Measurements from ENCODE around the gene SHOC1. TPM values are rescaled to one million over a fixed set of nuclear protein-coding genes. Genes with fewer than 3 reads are reported as not detected.

SHOC1 gene
- total and polyA plus RNA-seq, 2 of the 4 experiments (the other 2 are of a cell fraction) = 0.03 TPM; not detected in 1

DNA sequence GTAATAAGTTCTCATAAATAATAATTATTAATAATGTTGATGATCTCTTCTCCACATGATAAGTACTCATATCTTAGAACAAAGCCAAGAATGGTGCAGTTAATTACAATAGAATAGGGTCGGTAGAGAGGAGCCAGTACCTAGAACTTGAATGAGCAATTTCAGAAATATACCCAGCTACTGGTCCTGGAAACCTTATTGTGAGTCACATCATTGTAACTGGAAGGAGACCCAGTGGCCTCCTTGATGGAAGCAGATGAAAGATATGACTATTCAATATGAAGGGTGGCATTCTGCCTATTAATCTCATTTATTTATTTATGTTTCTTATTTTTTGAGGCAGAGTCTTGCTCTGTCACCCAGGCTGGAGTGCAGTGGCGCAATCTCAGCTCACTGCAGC lies 37.7 kb upstream of the SHOC1 start:
- Histone ChIP-seq H2AFZ (replicated peaks; ENCODE audit: low read length, poor library complexity) (no peak overlapping the region), H3K9me3 (ENCODE audit: control insufficient read depth, insufficient read depth, low read length) (no peaks in the 10 kb centered on the region), H2BK120ac (ENCODE audit: low read depth, low read length) (no peak overlapping the region), H2AK5ac (ENCODE audit: low read depth, low read length) (no peak overlapping the region), H3K23ac (ENCODE audit: low read depth, low read length) (no peak overlapping the region), H3K27ac (ENCODE audit: insufficient read depth, low read length) (no peak overlapping the region), H4K20me1 (ENCODE audit: insufficient read depth, low read length) (no peaks in the 10 kb centered on the region), H3K9ac (ENCODE audit: low read depth, low read length) (no peak overlapping the region), H3K4me1 (ENCODE audit: control insufficient read depth, insufficient read depth, low read length) (no peaks in the 10 kb centered on the region; the same call in 1 of the 2 replicates), H3K9me1 (ENCODE audit: insufficient read depth, low read length) (peaks cover 7% of the 10 kb centered on the region; the same call in 1 of the 2 replicates), H2BK15ac (ENCODE audit: low read depth, low read length) (no peak overlapping the region), H4K5ac (ENCODE audit: low read depth, low read length) (no peak overlapping the region), H4K91ac (ENCODE audit: insufficient read depth, low read depth, low read length) (no peak overlapping the region), H3K79me1 (ENCODE audit: low read depth in 1 of 2, low read length in 2 of 2) (no peaks in the 10 kb centered on the region), H2BK20ac (ENCODE audit: low read depth, low read length) (no peak overlapping the region), H2BK5ac (ENCODE audit: low read depth, low read length, poor library complexity, severe bottlenecking) (no peak overlapping the region), H3K14ac (replicated peaks; ENCODE audit: low read depth, low read length) (no peak overlapping the region), H3K4ac (ENCODE audit: low read depth, low read length) (no peak overlapping the region), H3K4me3 (ENCODE audit: insufficient read depth, low read depth, low read length) (no peak overlapping the region), H4K8ac (ENCODE audit: low read depth in 2 of 2, low read length in 2 of 2) (no peak overlapping the region), H3K27me3 (ENCODE audit: control insufficient read depth, insufficient read depth, low read length) (no peaks in the 10 kb centered on the region), H3K4me2 (ENCODE audit: low read depth, low read length) (no peak overlapping the region), H3K18ac (ENCODE audit: low read depth, low read length) (no peak overlapping the region), H3K36me3 (ENCODE audit: control insufficient read depth, insufficient read depth, low read length) (no peaks in the 10 kb centered on the region), H2AK9ac (replicated peaks; ENCODE audit: low read depth, low read length, poor library complexity) (no peak overlapping the region), H3K56ac (ENCODE audit: extremely low read depth, insufficient read depth, low read length) (no peak overlapping the region)
- dilution Hi-C loops (cut with HindIII; ENCODE audit: low sequenced_read_pairs, unreplicated experiment) = no loop called here
- CTCF ChIA-PET = interaction anchor here (0.6 kb wide), 1 partner anchor 242 kb away, joined by 4 read pairs; no protein-coding TSS in a partner anchor
- DNase-seq (no peak), ATAC-seq (ENCODE audit: low read depth) (no peak)
- POLR2A ChIA-PET (ENCODE audit: unreplicated experiment) = no interaction called here
- in situ Hi-C loops (cut with MboI; ENCODE audit: low sequenced_read_pairs) = no loop called here
- BruUV-seq (replicated peaks) = no TSS peak
- no CpG with 5 or more reads among the region's 2 CpGs for WGBS, 2 experiments (ENCODE audit: extremely low coverage in 2 of 2, insufficient read length in 1 of 2)
- intact Hi-C loops (cut with micrococcal nuclease) = no loop called here
- TF ChIP-seq RCOR1 (IDR thresholded peaks at IDR 0.05; ENCODE audit: insufficient replicate concordance, low read length) (no peak), RFX5 (IDR thresholded peaks at IDR 0.05; ENCODE audit: low read depth, low read length) (no peak), MAZ (IDR thresholded peaks at IDR 0.05; ENCODE audit: borderline replicate concordance, low read depth, low read length) (no peak), SMC3 (IDR thresholded peaks at IDR 0.05; ENCODE audit: low read depth, low read length) (no peak), FOS (IDR thresholded peaks at IDR 0.05; ENCODE audit: low read depth, low read length) (no peak), CEBPB (IDR thresholded peaks at IDR 0.05; ENCODE audit: low read depth, low read length) (no peak)
- TF ChIP-seq, protein P1, sequence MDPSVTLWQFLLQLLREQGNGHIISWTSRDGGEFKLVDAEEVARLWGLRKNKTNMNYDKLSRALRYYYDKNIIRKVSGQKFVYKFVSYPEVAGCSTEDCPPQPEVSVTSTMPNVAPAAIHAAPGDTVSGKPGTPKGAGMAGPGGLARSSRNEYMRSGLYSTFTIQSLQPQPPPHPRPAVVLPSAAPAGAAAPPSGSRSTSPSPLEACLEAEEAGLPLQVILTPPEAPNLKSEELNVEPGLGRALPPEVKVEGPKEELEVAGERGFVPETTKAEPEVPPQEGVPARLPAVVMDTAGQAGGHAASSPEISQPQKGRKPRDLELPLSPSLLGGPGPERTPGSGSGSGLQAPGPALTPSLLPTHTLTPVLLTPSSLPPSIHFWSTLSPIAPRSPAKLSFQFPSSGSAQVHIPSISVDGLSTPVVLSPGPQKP (IDR thresholded peaks at IDR 0.05; ENCODE audit: borderline replicate concordance, low read depth, low read length) = no peak
- TF ChIP-seq, protein P2, sequence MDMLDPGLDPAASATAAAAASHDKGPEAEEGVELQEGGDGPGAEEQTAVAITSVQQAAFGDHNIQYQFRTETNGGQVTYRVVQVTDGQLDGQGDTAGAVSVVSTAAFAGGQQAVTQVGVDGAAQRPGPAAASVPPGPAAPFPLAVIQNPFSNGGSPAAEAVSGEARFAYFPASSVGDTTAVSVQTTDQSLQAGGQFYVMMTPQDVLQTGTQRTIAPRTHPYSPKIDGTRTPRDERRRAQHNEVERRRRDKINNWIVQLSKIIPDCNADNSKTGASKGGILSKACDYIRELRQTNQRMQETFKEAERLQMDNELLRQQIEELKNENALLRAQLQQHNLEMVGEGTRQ (IDR thresholded peaks at IDR 0.05; ENCODE audit: low read depth, low read length) = no peak
- TF ChIP-seq, protein P3, sequence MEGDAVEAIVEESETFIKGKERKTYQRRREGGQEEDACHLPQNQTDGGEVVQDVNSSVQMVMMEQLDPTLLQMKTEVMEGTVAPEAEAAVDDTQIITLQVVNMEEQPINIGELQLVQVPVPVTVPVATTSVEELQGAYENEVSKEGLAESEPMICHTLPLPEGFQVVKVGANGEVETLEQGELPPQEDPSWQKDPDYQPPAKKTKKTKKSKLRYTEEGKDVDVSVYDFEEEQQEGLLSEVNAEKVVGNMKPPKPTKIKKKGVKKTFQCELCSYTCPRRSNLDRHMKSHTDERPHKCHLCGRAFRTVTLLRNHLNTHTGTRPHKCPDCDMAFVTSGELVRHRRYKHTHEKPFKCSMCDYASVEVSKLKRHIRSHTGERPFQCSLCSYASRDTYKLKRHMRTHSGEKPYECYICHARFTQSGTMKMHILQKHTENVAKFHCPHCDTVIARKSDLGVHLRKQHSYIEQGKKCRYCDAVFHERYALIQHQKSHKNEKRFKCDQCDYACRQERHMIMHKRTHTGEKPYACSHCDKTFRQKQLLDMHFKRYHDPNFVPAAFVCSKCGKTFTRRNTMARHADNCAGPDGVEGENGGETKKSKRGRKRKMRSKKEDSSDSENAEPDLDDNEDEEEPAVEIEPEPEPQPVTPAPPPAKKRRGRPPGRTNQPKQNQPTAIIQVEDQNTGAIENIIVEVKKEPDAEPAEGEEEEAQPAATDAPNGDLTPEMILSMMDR (conservative IDR thresholded peaks at IDR 0.05; ENCODE audit: low read depth, low read length) = no peak

Measured in IMR-90 (cell line).